HCT116 (cell line): Measurements from ENCODE around the gene BCAR3. TPM values are rescaled to one million over a fixed set of nuclear protein-coding genes. Genes with fewer than 3 reads are reported as not detected.

Experiments
- ATAC-seq: fragments of 200-7000 bp; cut with Tn5 transposase; 2 replicates; pipeline ENCODE4 v1.9.1; 2020; ENCODE audit warnings: mild to moderate bottlenecking, moderate library complexity
- BruUV-seq: library from RNA; stranded (reverse); fragments of 400-500 nt; replicated peaks from 2 replicates; lab custom pipeline; 2021; lab: Mats Ljungman, UMichigan
- CTCF ChIA-PET: fragments of 300-600 bp; sonication (Branson Sonifier 250); formaldehyde crosslinking; loops from one replicate; lab custom pipeline; 2021; ENCODE audit warnings: antibody characterized with exemption; lab: Charles Lee
- POLR2A ChIA-PET: fragments of 300-600, 350-600 bp; sonication (Branson Sonifier 250); formaldehyde crosslinking; loops from one replicate; lab custom pipeline; 2021; ENCODE audit warnings: antibody characterized with exemption; lab: Charles Lee
- RAD21 ChIA-PET, 2 experiments: fragments of 300-600 bp; sonication (Branson Sonifier 250); formaldehyde crosslinking; loops; one replicate each; lab custom pipeline; 2023; ENCODE audit warnings: low total read pairs in 2 of 2; ENCODE audit not compliant: uncharacterized antibody in 2 of 2, unreplicated experiment in 2 of 2, low non-redundant PET in 1 of 2; lab: Charles Lee
- DNase-seq: peaks from one replicate; pipeline ENCODE4 v3.0.0-alpha.2; 2010; ENCODE audit warnings: low read depth, low spot score
- H2AFZ ChIP-seq: fragments of 200-600 bp; shearing (Covaris generic), sonication (generic); 2 replicates; pipeline ENCODE4 v1.6.1; 2017; ENCODE audit warnings: low read depth, mixed run types, mixed read lengths, antibody characterized with exemption, low read length; ENCODE audit not compliant: poor library complexity, severe bottlenecking
- H3K27ac ChIP-seq: 2 replicates; pipeline ENCODE4 v1.5.1; 2012; ENCODE audit warnings: low read depth, low read length
- H3K27me3 ChIP-seq: fragments of 200-600 bp; sonication (generic); 2 replicates; pipeline ENCODE4 v1.6.1; 2016; ENCODE audit warnings: mixed run types, low read length, mixed read lengths; ENCODE audit not compliant: insufficient read depth
- H3K36me3 ChIP-seq, 2 experiments: fragments of 200-500 bp in 1 of 2; fragments of 200-600 bp in 1 of 2; sonication (Bioruptor generic) in 1 of 2; sonication (generic) in 1 of 2; 2 replicates each; pipeline versions ENCODE4 v1.5.1 to v1.6.1; 2014 to 2016; ENCODE audit warnings: low read length in 2 of 2, inconsistent platforms in 1 of 2, mixed read lengths in 1 of 2, mixed run types in 1 of 2; ENCODE audit not compliant: insufficient read depth in 2 of 2, control insufficient read depth in 1 of 2
- H3K4me1 ChIP-seq, 2 experiments: fragments of 200-600 bp in 1 of 2; sonication (generic) in 1 of 2; 2 replicates each; pipeline versions ENCODE4 v1.5.1 to v1.6.1; 2012 to 2017; ENCODE audit warnings: low read length in 2 of 2, inconsistent platforms in 1 of 2, mild to moderate bottlenecking in 1 of 2, mixed read lengths in 1 of 2, mixed run types in 1 of 2, moderate library complexity in 1 of 2; ENCODE audit not compliant: insufficient read depth in 2 of 2, control insufficient read depth in 1 of 2
- H3K4me2 ChIP-seq: fragments of 200-600 bp; sonication (generic); 2 replicates; pipeline ENCODE4 v1.6.1; 2017; ENCODE audit warnings: mixed run types, low read length, mixed read lengths
- H3K4me3 ChIP-seq, 2 experiments: fragments of 200-600 bp in 1 of 2; sonication (generic) in 1 of 2; replicated peaks in 1 of 2; 2 replicates each; pipeline ENCODE4 v1.5.1; 2011 to 2016; ENCODE audit warnings: low read length in 2 of 2, control low read depth in 1 of 2, low read depth in 1 of 2, mild to moderate bottlenecking in 1 of 2, mixed read lengths in 1 of 2, mixed run types in 1 of 2
- H3K79me2 ChIP-seq: fragments of 200-600 bp; sonication (generic); 2 replicates; pipeline ENCODE4 v1.6.1; 2017; ENCODE audit warnings: mild to moderate bottlenecking, mixed run types, low read length, moderate library complexity, mixed read lengths; ENCODE audit not compliant: insufficient read depth
- H3K9ac ChIP-seq: fragments of 200-600 bp; sonication (generic); 2 replicates; pipeline ENCODE4 v1.6.1; 2016; ENCODE audit warnings: low read length, mixed read lengths
- H3K9me2 ChIP-seq: fragments of 200-600 bp; sonication (generic), shearing (Covaris generic); 2 replicates; pipeline ENCODE4 v1.6.1; 2017; ENCODE audit warnings: mixed run types, mild to moderate bottlenecking, moderate library complexity; ENCODE audit not compliant: insufficient read depth
- H3K9me3 ChIP-seq, 2 experiments: fragments of 200-500 bp in 1 of 2; fragments of 200-600 bp in 1 of 2; sonication (Bioruptor generic) in 1 of 2; sonication (generic) in 1 of 2; 2 replicates each; pipeline ENCODE4 v1.6.1; 2014 to 2017; ENCODE audit warnings: low read length in 2 of 2, mixed read lengths in 2 of 2, inconsistent platforms in 1 of 2, low read depth in 1 of 2, mild to moderate bottlenecking in 1 of 2, mixed run types in 1 of 2, moderate library complexity in 1 of 2; ENCODE audit not compliant: control insufficient read depth in 1 of 2, insufficient read depth in 1 of 2
- H4K20me1 ChIP-seq: fragments of 200-600 bp; sonication (generic), shearing (Covaris generic); 2 replicates; pipeline ENCODE4 v1.6.1; 2017; ENCODE audit warnings: mixed run types, mild to moderate bottlenecking, moderate library complexity; ENCODE audit not compliant: insufficient read depth
- CEBPB ChIP-seq: IDR thresholded peaks from 2 replicates; pipeline ENCODE4 v1.6.1; 2012; ENCODE audit warnings: low read depth
- EZH2phosphoT487 ChIP-seq: fragments of 200-600 bp; IDR thresholded peaks from 2 replicates; pipeline ENCODE4 v1.6.1; 2018; ENCODE audit warnings: antibody characterized with exemption, borderline replicate concordance
- FOSL1 ChIP-seq: IDR thresholded peaks from 2 replicates; pipeline ENCODE4 v1.6.1; 2012; ENCODE audit warnings: low read depth
- RAD21 ChIP-seq: IDR thresholded peaks from 2 replicates; pipeline ENCODE4 v1.6.1; 2012; ENCODE audit warnings: low read depth, mild to moderate bottlenecking
- SIN3A ChIP-seq: IDR thresholded peaks from 2 replicates; pipeline ENCODE4 v1.6.1; 2012; ENCODE audit warnings: low read depth
- SP1 ChIP-seq: IDR thresholded peaks from 2 replicates; pipeline ENCODE4 v1.6.1; 2012; ENCODE audit warnings: low read depth
- TCF7L2 ChIP-seq: IDR thresholded peaks from 2 replicates; pipeline ENCODE4 v1.7.0; 2011; ENCODE audit warnings: borderline replicate concordance, inconsistent platforms; ENCODE audit not compliant: insufficient read depth, insufficient read length; ENCODE audit errors: extremely low read depth
- intact Hi-C: fragments of 100-400 bp; cut with micrococcal nuclease; formaldehyde crosslinking; loops from 2 replicates; pipeline ENCODE4 v1.10.0; 2022
- total RNA-seq: library from RNA; stranded (reverse); gene quantifications from one replicate; pipeline ENCODE4 v1.2.1, GENCODE V29; 2021; ENCODE audit not compliant: unreplicated experiment
- TF ChIP-seq, protein P1 (sequence below): IDR thresholded peaks from 2 replicates; pipeline ENCODE4 v1.6.1; 2012
- TF ChIP-seq, protein P2 (sequence below): IDR thresholded peaks from 2 replicates; pipeline ENCODE4 v1.6.1; 2012; ENCODE audit warnings: low read depth

Gene BCAR3
- total RNA-seq, 1 experiment from 2014 or later: 24.5 TPM

DNA sequence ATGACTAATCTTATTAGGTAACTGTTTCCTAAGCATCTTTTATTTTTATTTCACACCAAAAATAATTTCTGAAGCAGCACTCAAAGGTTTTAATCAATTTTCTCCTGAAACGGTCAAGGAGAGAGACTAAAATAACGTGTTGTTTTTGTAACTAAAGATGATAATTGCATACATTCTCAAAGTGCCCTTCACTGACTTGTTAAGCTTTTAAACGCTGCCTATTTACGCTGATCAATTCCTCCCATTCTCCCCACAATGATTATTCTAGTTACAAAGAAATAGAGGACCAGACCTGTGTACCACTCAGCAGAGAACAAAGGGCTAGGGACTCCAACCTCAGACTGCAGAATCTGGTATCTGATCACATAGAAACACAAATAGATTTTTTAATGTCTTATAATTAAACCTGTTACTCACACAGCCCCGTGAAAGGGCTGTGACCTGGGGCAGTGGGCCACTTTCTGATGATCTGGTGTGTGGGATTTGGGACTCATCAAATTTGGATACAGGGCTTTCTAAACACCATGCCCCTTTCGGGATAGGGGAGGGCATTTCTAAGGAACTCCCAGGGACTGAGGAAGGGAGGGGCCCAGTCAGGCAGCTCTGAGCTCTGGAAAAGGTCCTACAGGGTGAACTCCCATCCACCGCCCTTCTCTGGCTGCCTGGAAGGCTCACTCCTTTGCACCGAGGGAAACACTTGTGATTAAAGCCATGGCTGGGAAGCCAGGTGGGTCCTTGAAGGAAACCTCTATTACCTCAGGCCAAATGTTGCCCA is 65.2 kb downstream of the BCAR3 start:
- DNase-seq: no peak
- Histone ChIP-seq H3K4me1 (peaks cover 49 to 71% of the 10 kb centered on the region in 2 experiments), H3K4me2 (peak overlapping the region; percentile 62), H2AFZ (no peak overlapping the region), H3K9ac (peak overlapping the region; percentile 36; the same call in 1 of the 2 replicates), H3K36me3 (no peaks in the 10 kb centered on the region; a peak in 1 of 4 replicates), H4K20me1 (peaks cover 5% of the 10 kb centered on the region; the same call in 1 of the 2 replicates), H3K27me3 (no peaks in the 10 kb centered on the region), H3K9me2 (no peaks in the 10 kb centered on the region), H3K9me3 (no peaks in the 10 kb centered on the region), H3K4me3 (0 out of 4 replicates have a peak overlapping the region, but pooled peaks of 1 of the 2 experiments have one; percentile 17), H3K27ac (peak overlapping the region; percentile 62; the same call in 1 of the 2 replicates), H3K79me2 (peaks cover 98% of the 10 kb centered on the region)
- POLR2A ChIA-PET: no interaction called here
- TF ChIP-seq RAD21: no peak
- RAD21 ChIA-PET: interaction anchor here in 1 of 2 experiments (0.7 kb wide), 1 partner anchor 10 kb away, joined by 3 read pairs; no protein-coding TSS in a partner anchor
- peak; percentile 29; the same call in 1 of the 2 replicates for ATAC-seq
- intact Hi-C loops: loop anchor here (2.0 kb wide), 1 partner anchor 178 kb away; no protein-coding TSS in a partner anchor
- BruUV-seq: no TSS peak
- CTCF ChIA-PET: interaction anchor here (1.3 to 2.4 kb wide), 2 partner anchors 197 to 312 kb away, joined by 6 to 7 read pairs; no protein-coding TSS in a partner anchor

DNA sequence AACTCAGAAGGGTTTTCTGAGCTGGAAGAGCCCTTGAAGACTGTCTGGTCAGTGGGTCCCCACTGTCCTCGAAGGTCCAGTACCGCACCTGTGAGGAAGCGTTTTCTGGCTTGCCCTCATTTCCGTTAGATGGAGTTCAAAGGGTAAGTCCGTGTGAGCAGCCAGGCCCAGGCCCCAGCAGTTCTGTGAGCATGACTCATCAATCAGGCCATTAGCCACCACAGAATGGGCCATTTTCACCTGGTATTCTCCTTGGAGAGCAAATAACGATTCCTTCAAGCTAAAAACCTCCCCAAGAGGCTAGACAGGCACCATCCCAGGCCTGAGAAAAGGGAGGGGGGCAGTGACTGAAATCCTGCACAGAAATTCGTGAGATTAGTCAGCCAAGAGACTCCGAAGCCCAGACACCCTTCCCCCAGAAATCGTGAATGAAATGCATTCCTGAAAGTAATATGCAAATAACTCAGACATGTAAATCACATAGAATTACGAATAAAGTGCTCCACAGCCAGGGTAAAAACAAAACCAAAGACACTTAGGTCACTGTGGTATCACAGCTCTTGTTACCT is 66.0 kb downstream of the BCAR3 start:
- intact Hi-C loops: loop anchor here (2.0 kb wide), 1 partner anchor 177 kb away; no protein-coding TSS in a partner anchor
- DNase-seq: no peak
- no peak for TF ChIP-seq SP1
- TF ChIP-seq SIN3A: no peak; the same call in 1 of the 2 replicates
- TF ChIP-seq, protein P1, sequence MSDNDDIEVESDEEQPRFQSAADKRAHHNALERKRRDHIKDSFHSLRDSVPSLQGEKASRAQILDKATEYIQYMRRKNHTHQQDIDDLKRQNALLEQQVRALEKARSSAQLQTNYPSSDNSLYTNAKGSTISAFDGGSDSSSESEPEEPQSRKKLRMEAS: 0 out of 2 replicates have a peak, but pooled peaks have one; percentile 12
- TF ChIP-seq CEBPB: no peak
- TF ChIP-seq RAD21: no peak
- TF ChIP-seq TCF7L2: peak; percentile 56
- TF ChIP-seq EZH2phosphoT487: no peak
- TF ChIP-seq FOSL1: peak; percentile 66; the same call in 1 of the 2 replicates
- TF ChIP-seq, protein P2, sequence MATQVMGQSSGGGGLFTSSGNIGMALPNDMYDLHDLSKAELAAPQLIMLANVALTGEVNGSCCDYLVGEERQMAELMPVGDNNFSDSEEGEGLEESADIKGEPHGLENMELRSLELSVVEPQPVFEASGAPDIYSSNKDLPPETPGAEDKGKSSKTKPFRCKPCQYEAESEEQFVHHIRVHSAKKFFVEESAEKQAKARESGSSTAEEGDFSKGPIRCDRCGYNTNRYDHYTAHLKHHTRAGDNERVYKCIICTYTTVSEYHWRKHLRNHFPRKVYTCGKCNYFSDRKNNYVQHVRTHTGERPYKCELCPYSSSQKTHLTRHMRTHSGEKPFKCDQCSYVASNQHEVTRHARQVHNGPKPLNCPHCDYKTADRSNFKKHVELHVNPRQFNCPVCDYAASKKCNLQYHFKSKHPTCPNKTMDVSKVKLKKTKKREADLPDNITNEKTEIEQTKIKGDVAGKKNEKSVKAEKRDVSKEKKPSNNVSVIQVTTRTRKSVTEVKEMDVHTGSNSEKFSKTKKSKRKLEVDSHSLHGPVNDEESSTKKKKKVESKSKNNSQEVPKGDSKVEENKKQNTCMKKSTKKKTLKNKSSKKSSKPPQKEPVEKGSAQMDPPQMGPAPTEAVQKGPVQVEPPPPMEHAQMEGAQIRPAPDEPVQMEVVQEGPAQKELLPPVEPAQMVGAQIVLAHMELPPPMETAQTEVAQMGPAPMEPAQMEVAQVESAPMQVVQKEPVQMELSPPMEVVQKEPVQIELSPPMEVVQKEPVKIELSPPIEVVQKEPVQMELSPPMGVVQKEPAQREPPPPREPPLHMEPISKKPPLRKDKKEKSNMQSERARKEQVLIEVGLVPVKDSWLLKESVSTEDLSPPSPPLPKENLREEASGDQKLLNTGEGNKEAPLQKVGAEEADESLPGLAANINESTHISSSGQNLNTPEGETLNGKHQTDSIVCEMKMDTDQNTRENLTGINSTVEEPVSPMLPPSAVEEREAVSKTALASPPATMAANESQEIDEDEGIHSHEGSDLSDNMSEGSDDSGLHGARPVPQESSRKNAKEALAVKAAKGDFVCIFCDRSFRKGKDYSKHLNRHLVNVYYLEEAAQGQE: no peak

More for the DNA sequence above, 66.0 kb downstream of the BCAR3 start:
- Histone ChIP-seq H3K4me2 (peak overlapping the region; percentile 62), H3K27ac (peak overlapping the region; percentile 62), H3K4me3 (peak overlapping the region in 1 of 2 experiments; percentile 17; a peak in 1 of 4 replicates), H3K9ac (peak overlapping the region; percentile 36), H2AFZ (no peak overlapping the region), H3K79me2 (peaks cover 98% of the 10 kb centered on the region), H4K20me1 (peaks cover 5% of the 10 kb centered on the region; the same call in 1 of the 2 replicates), H3K36me3 (no peaks in the 10 kb centered on the region; a peak in 1 of 4 replicates), H3K9me2 (no peaks in the 10 kb centered on the region), H3K4me1 (peaks cover 42 to 64% of the 10 kb centered on the region in 2 experiments), H3K27me3 (no peaks in the 10 kb centered on the region), H3K9me3 (no peaks in the 10 kb centered on the region)
- ChIA-PET CTCF (interaction anchor here (1.4 kb wide), 1 partner anchor 14 kb away, joined by 4 read pairs; no protein-coding TSS in a partner anchor), POLR2A (no interaction called here), RAD21 (interaction anchor here in 1 of 2 experiments (0.7 kb wide), 1 partner anchor 9 kb away, joined by 3 read pairs; no protein-coding TSS in a partner anchor)
- peak; percentile 75 for ATAC-seq
- no TSS peak for BruUV-seq
